Left cardiac atrium (tissue), 4 donors: Measurements from ENCODE around the gene RPL34. TPM values are rescaled to one million over a fixed set of nuclear protein-coding genes. Genes with fewer than 3 reads are reported as not detected.
A peak's percentile ranks its signal among the peaks of the same experiment; 100 is the strongest.

Experiments
- ATAC-seq, 2 donors: fragments of 200-7000 bp; cut with Tn5 transposase; one replicate each; pipeline ENCODE4 v1.9.1; 2020; ENCODE audit warnings: mild to moderate bottlenecking in 2 of 2, moderate library complexity in 2 of 2
- DNase-seq: peaks from one replicate; pipeline ENCODE4 v3.0.0-alpha.2; 2020
- intact Hi-C, 2 donors: fragments of 100-400 bp; cut with DNase I; formaldehyde crosslinking; loops; one replicate each; pipeline versions ENCODE4 v1.14.1 to v1.15.1; 2022 to 2023
- total RNA-seq, 2 donors: library from RNA; stranded (reverse); fragmentation: NEBNext Ultra II Directional; extraction: Animal tissue kit (Norgen Biotek cat#: 25700); gene quantifications; one replicate each; pipeline ENCODE4 v1.2.1, GENCODE V29; 2021
- donor health status: DM: no; HTN: yes; CAD: no.
- donor health status: DM: no; HTN: yes; CAD: no; lungs with severe emphysema.
- donor health status: DM: yes; HTN: yes; CAD: no.
- donor health status: Dilated cardiomyopathy.

RPL34 gene
- total RNA-seq, 2 donors from 2014 or later = 772 to 795 TPM

- ATAC-seq (no peak), DNase-seq (no peak)
- intact Hi-C loops = no loop called here
Measured at GRCh38 chr4:108620933-108621905, 843 bp downstream of the RPL34 start.

GRCh38 chr4:108622022-108622421 is 1.6 kb downstream of the RPL34 start:
- DNase-seq (no peak), ATAC-seq (no peak)
- intact Hi-C loops = no loop called here

GRCh38 chr4:108622828-108623227 is 2.5 kb downstream of the RPL34 start:
- DNase-seq (no peak), ATAC-seq (no peak)
- intact Hi-C loops = no loop called here

- no peak for ATAC-seq
- intact Hi-C loops = no loop called here
- no peak for DNase-seq
Measured at GRCh38 chr4:108624263-108625056, 4.1 kb downstream of the RPL34 start.

GRCh38 chr4:108626056-108626455 is 5.7 kb downstream of the RPL34 start:
- DNase-seq (no peak), ATAC-seq (no peak)
- intact Hi-C loops = no loop called here

- ATAC-seq = no peak
- no peak for DNase-seq
- intact Hi-C loops = no loop called here
Measured at GRCh38 chr4:108628411-108628810, 8.0 kb downstream of the RPL34 start.

- no peak for ATAC-seq
- intact Hi-C loops = no loop called here
Measured at GRCh38 chr4:108635070-108635655, 14.8 kb downstream of the RPL34 start.

GRCh38 chr4:108636246-108636645 is 15.9 kb downstream of the RPL34 start:
- DNase-seq (no peak), ATAC-seq (no peak)
- intact Hi-C loops = no loop called here

More at GRCh38 chr4:108635070-108635655, 14.8 kb downstream of the RPL34 start:
- no peak for DNase-seq

GRCh38 chr4:108637856-108638255 is 17.5 kb downstream of the RPL34 start:
- no peak for DNase-seq
- no peak for ATAC-seq
- intact Hi-C loops = no loop called here

GRCh38 chr4:108644237-108644636 is 23.9 kb downstream of the RPL34 start:
- ATAC-seq (no peak), DNase-seq (no peak)
- intact Hi-C loops = no loop called here

- DNase-seq = no peak
- no peak for ATAC-seq
- intact Hi-C loops = no loop called here
Measured at GRCh38 chr4:108646706-108647105, 26.3 kb downstream of the RPL34 start.

GRCh38 chr4:108649863-108650211 is 29.5 kb downstream of the RPL34 start:
- no peak for ATAC-seq
- intact Hi-C loops = no loop called here
- no peak for DNase-seq

GRCh38 chr4:108650212-108651013 is 30.0 kb downstream of the RPL34 start, which contains the start of gene OSTC:
Gene OSTC (plus strand): TSS chr4:108650599. CDS start chr4:108650656, 57 bp downstream.
- peak; percentile 98 for DNase-seq
- intact Hi-C loops = no loop called here
- ATAC-seq = peak; percentile 97

GRCh38 chr4:108651014-108651791 is 30.8 kb downstream of the RPL34 start:
- DNase-seq (no peak), ATAC-seq (peak in 1 of 2 donors; percentile 67)
- intact Hi-C loops = no loop called here

GRCh38 chr4:108662629-108663028 is 42.3 kb downstream of the RPL34 start:
- ATAC-seq (no peak), DNase-seq (no peak)
- intact Hi-C loops = no loop called here

- ATAC-seq = no peak
- intact Hi-C loops = no loop called here
- no peak for DNase-seq
Measured at GRCh38 chr4:108674356-108674977, 54.1 kb downstream of the RPL34 start.
